ENCODE data around the gene THEMIS. TPM values are rescaled to one million over a fixed set of nuclear protein-coding genes. Genes with fewer than 3 reads are reported as not detected.

THEMIS gene
- total and polyA plus RNA-seq, 11 donors, result 0.01 to 2.3 (median 0.39) TPM; not detected in 6

- no peaks in the 10 kb centered on the region for H3K27me3 ChIP-seq
- H3K4me3 ChIP-seq, result no peak overlapping the region
- ATAC-seq, result no peak
- H3K36me3 ChIP-seq, result no peaks in the 10 kb centered on the region
- H3K9me3 ChIP-seq, result no peaks in the 10 kb centered on the region
- no peaks in the 10 kb centered on the region for H3K4me1 ChIP-seq
- no peak for DNase-seq
- 84 to 93% (median 87%) methylated on average over 2 of the region's 2 CpGs for WGBS, 4 donors
- intact Hi-C loops (cut with DNase I), result no loop called here
- TF ChIP-seq POLR2A (IDR thresholded peaks at IDR 0.05), result no peak
- TF ChIP-seq CTCF (IDR thresholded peaks at IDR 0.05), result no peak
- H3K27ac ChIP-seq, result no peak overlapping the region
Measured at GRCh38 chr6:127860723-127861122, 40.1 kb downstream of the THEMIS start.

GRCh38 chr6:127859956-127860355 lies 40.9 kb downstream of the THEMIS start:
- Histone ChIP-seq H3K27ac (no peak overlapping the region), H3K27me3 (no peaks in the 10 kb centered on the region), H3K9me3 (no peaks in the 10 kb centered on the region), H3K4me1 (no peaks in the 10 kb centered on the region), H3K36me3 (no peaks in the 10 kb centered on the region), H3K4me3 (no peak overlapping the region)
- ATAC-seq (no peak), DNase-seq (no peak)
- no peak for TF ChIP-seq POLR2A (IDR thresholded peaks at IDR 0.05)
- TF ChIP-seq CTCF (IDR thresholded peaks at IDR 0.05), result no peak
- intact Hi-C loops (cut with DNase I), result loop anchor here in 3 of 10 donors (10.0 kb wide), 3 partner anchors 665 to 875 kb away; partner anchors contain the start of gene PTPRK (in 1 of the 3)
- WGBS, 4 donors, result 70 to 82% (median 77%) methylated on average over 2 of the region's 2 CpGs

- ATAC-seq (no peak), DNase-seq (no peak)
- no peaks in the 10 kb centered on the region for H3K4me1 ChIP-seq
- no peak for TF ChIP-seq CTCF (IDR thresholded peaks at IDR 0.05)
- TF ChIP-seq POLR2A (IDR thresholded peaks at IDR 0.05), result no peak
- H3K27me3 ChIP-seq, result no peaks in the 10 kb centered on the region
- intact Hi-C loops (cut with DNase I), result loop anchor here in 3 of 10 donors (10.0 kb wide), 3 partner anchors 666 to 876 kb away; partner anchors contain the start of gene PTPRK (in 1 of the 3)
- H3K27ac ChIP-seq, result no peak overlapping the region
- WGBS, 4 donors, result 67 to 79% (median 72%) methylated on average over 4 of the region's 4 CpGs
- H3K9me3 ChIP-seq, result no peaks in the 10 kb centered on the region
- H3K36me3 ChIP-seq, result no peaks in the 10 kb centered on the region
- no peak overlapping the region for H3K4me3 ChIP-seq
Measured at GRCh38 chr6:127858727-127859391, 42.0 kb downstream of the THEMIS start.

GRCh38 chr6:127857051-127857637 lies 43.7 kb downstream of the THEMIS start:
- Histone ChIP-seq H3K36me3 (no peaks in the 10 kb centered on the region), H3K27ac (no peak overlapping the region), H3K4me1 (no peaks in the 10 kb centered on the region), H3K27me3 (no peaks in the 10 kb centered on the region), H3K4me3 (no peak overlapping the region), H3K9me3 (no peaks in the 10 kb centered on the region)
- TF ChIP-seq POLR2A (IDR thresholded peaks at IDR 0.05) (no peak), CTCF (IDR thresholded peaks at IDR 0.05) (no peak)
- DNase-seq (no peak), ATAC-seq (no peak)
- WGBS, 4 donors, result 58 to 73% (median 63%) methylated on average over 1 of the region's 1 CpG
- intact Hi-C loops (cut with DNase I), result loop anchor here in 3 of 10 donors (10.0 kb wide), 3 partner anchors 668 to 878 kb away; partner anchors contain the start of gene PTPRK (in 1 of the 3)

Data from heart left ventricle (tissue), 16 donors.